NB4 (cell line): ENCODE data around the gene ZFHX3.
A peak's percentile ranks its signal among the peaks of the same experiment; 100 is the strongest.

Source experiments
- DNase-seq: peaks from one replicate; pipeline ENCODE4 v3.0.0; 2010; ENCODE audit warnings: low read depth
- H3K4me3 ChIP-seq: one replicate; pipeline ENCODE4 v1.5.1; 2011; ENCODE audit warnings: mild to moderate bottlenecking, low read depth, low read length, moderate library complexity
- MYC ChIP-seq: IDR thresholded peaks from 2 replicates; pipeline ENCODE4 v1.6.1; 2011; ENCODE audit warnings: low read depth, low read length
- POLR2A ChIP-seq: IDR thresholded peaks from 2 replicates; pipeline ENCODE4 v1.6.1; 2011; ENCODE audit warnings: mild to moderate bottlenecking; ENCODE audit not compliant: insufficient read length; ENCODE audit errors: extremely low read depth
- TF ChIP-seq, protein P1 (sequence below): IDR thresholded peaks from one replicate; pipeline ENCODE4 v1.5.1; 2012; ENCODE audit warnings: low read depth, low read length
- TF ChIP-seq, protein P2 (sequence below): IDR thresholded peaks from 2 replicates; pipeline ENCODE4 v1.6.1; 2011; ENCODE audit warnings: low read depth, low read length

ZFHX3 gene

DNA sequence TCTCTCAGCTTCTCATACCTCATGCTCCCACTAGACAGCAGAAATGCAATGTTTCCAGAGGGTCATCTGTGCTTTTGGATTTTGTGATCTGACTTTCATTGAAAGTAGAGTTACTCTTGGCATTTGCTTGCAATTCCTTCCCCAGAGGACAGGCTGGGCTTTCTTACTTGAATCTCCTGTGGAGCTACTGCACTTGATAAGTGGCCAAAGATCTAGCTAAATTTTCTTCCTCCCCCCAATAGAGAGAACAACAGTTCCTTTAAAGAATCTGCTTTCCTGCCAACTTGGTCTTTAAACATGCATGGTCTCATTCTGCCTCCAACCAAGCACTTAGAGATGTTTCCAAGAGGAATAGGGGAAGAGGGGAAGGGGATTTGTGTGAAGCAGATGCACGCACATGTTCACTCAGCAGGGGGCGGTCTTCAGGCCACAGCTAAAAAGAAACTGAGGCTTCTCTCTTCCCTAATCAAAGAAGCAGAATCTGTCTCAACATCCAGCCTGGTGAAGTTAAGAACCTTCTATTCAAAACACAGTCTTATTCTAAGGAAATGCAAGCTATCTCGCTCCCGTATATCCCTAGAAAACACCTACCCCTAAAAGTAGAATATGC lies 229.6 kb downstream of the ZFHX3 start:
- TF ChIP-seq, protein P1, sequence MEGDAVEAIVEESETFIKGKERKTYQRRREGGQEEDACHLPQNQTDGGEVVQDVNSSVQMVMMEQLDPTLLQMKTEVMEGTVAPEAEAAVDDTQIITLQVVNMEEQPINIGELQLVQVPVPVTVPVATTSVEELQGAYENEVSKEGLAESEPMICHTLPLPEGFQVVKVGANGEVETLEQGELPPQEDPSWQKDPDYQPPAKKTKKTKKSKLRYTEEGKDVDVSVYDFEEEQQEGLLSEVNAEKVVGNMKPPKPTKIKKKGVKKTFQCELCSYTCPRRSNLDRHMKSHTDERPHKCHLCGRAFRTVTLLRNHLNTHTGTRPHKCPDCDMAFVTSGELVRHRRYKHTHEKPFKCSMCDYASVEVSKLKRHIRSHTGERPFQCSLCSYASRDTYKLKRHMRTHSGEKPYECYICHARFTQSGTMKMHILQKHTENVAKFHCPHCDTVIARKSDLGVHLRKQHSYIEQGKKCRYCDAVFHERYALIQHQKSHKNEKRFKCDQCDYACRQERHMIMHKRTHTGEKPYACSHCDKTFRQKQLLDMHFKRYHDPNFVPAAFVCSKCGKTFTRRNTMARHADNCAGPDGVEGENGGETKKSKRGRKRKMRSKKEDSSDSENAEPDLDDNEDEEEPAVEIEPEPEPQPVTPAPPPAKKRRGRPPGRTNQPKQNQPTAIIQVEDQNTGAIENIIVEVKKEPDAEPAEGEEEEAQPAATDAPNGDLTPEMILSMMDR: peak; percentile 23
- TF ChIP-seq, protein P2, sequence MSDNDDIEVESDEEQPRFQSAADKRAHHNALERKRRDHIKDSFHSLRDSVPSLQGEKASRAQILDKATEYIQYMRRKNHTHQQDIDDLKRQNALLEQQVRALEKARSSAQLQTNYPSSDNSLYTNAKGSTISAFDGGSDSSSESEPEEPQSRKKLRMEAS: no peak
- TF ChIP-seq MYC (no peak), POLR2A (no peak)
- DNase-seq: peak; percentile 24
- no peak overlapping the region for H3K4me3 ChIP-seq

DNA sequence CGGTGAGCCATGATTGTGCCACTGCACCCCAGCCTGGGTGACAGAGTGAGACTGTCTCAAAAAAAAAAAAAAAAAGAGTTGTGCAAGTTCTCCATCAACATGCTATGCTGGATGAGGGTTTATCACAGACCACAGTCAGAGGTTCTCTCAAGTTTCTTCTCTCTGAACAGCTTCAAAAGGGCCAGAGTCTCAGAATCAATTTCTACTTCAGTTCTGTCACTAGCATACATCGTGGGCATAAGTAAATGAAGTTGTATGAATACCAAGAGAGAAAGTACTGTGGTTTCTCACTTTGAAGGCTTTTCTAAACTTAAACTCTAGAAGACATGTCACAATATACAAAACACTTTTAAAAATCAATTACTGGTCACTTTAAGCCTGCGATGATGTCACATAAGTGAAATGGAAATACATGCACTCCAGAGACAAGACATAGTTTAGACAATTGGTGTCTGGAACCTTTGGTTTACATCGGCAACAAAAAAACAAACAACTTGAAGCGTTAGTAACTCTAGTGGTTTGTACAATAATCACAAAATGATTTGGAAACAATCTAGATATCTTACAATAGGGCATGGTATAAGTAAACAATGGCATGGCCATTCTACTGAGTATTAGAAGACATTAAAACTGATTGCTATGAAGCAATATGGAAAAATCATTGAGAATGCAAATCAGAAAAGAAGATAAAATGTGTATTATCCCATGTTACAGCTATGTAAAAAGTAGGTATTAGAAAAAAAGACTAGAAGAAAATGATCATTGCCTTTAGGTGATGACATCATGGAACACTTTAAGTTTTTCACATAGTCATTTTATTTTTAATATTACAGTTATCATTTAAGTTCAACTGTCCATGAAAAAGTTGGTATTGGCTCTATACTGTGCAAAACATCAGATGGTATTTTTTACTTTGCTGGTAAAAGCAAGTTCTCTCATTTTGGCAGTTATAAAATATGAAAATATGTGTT lies 232.3 kb downstream of the ZFHX3 start:
- H3K4me3 ChIP-seq: no peak overlapping the region
- no peak for TF ChIP-seq MYC
- TF ChIP-seq, protein P1: no peak
- TF ChIP-seq, protein P2: no peak
- TF ChIP-seq POLR2A: no peak
- no peak for DNase-seq

DNA sequence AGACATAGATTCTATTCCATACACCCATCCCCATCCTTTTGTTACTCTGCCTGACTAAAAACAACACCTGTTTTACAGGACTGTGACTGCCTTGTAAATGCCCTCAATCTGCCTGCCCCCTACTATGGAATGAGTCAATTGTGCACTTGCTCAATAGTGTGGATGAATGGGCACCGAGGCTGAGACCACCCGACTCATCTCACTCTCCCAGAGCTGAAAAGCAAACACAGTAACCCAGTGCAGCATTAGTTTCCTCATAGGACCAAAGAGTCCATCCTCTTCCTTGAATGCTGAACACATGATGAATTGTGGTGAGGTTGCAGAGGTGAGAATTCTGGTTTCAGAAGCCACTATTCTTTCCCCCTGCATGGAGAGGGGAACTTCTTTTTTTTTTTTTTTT lies 233.7 kb downstream of the ZFHX3 start:
- no peak for TF ChIP-seq POLR2A
- TF ChIP-seq, protein P1: no peak
- TF ChIP-seq, protein P2: no peak
- no peak for TF ChIP-seq MYC
- H3K4me3 ChIP-seq: no peak overlapping the region
- DNase-seq: no peak

DNA sequence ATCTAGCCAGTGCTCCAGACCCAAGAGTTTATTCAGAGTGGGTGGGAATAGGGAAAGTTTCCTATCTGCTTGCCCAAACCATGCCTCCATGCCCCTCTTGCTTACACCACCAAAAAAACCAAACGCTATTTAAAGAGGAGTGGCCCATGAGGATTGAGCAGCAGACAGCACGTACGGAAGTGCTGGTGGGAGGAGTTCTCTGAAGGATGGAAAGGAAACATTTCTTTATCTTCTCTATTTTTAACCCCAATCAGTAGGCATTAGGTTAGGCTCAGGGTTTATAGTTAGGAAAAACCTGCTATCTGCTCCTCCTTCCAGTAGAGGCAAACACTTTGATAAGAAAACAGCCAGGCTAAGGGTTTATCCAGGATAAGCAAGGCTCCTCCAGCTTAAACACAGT lies 235.3 kb downstream of the ZFHX3 start:
- DNase-seq: no peak
- H3K4me3 ChIP-seq: no peak overlapping the region
- no peak for TF ChIP-seq MYC
- TF ChIP-seq, protein P2: no peak
- TF ChIP-seq POLR2A: no peak
- TF ChIP-seq, protein P1: no peak

DNA sequence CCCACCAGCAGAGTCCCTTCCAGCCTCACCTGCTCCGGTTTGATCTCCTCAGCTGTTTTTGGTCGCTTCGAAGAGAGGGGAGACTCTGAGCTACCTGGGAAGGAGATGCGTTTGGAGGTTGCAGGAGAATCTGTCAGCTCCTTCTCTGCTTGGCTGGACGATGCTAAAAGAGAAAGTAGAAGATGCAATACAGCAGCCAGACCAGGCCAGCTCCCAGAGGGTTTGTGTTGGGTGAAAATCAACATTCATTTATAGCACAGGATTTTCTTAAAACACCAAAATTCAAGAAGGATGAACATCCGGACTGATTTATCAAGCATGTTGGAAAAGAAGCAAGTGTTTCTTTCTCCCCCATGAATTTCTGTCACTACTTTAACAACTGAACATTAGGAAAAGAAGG lies 236.1 kb downstream of the ZFHX3 start:
- no peak overlapping the region for H3K4me3 ChIP-seq
- TF ChIP-seq, protein P2: no peak
- no peak for TF ChIP-seq MYC
- TF ChIP-seq, protein P1: no peak
- no peak for DNase-seq
